Dermis blood vessel endothelial cell (primary cell): ENCODE results near the gene TMEM232. TPM values are rescaled to one million over a fixed set of nuclear protein-coding genes. Genes with fewer than 3 reads are reported as not detected.
"Not testable (repeated sequence)": the region's sequence is repeated elsewhere in the genome, so short reads cannot be mapped to it uniquely, and the experiment has no call there.

Experiments
- DNase-seq: peaks from one replicate; pipeline ENCODE4 v3.0.0; 2010
- total RNA-seq: library from RNA; depleted of rRNA; stranded (reverse); fragments of >200 nt; gene quantifications from 2 replicates; pipeline ENCODE4 v1.2.3, GENCODE V29; 2014

TMEM232 gene
- 0.37 and 1.7 TPM in 2 replicates for total RNA-seq

- peak; percentile 91 for DNase-seq
Observed at GRCh38 chr5:110726249-110727024, at the start of gene TMEM232. Gene TMEM232, minus strand, starts transcription at chr5:110726671. Its CDS starts 59,319 bp downstream, at chr5:110667352.

DNA sequence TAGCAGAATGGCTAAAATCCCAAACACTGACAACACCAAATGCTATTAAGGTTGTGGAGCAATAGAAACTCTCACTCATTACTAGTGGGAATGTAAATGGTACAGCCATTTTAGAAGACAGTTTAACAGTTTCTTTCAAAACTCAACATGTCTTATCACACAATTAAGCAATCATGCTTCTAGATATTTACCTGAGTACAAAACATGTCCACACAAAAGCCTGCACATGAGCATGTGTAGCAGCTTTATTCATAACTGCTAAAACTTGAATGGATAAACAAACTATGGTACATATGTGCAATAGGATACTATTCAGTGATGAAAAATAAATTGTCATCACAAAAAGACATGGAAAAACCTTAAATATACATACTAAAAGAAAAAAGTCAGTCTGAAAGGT lies 43.8 kb upstream of the TMEM232 start:
- no peak for DNase-seq

- DNase-seq = no peak
Observed at GRCh38 chr5:110769000-110769681, 42.7 kb upstream of the TMEM232 start.

DNA sequence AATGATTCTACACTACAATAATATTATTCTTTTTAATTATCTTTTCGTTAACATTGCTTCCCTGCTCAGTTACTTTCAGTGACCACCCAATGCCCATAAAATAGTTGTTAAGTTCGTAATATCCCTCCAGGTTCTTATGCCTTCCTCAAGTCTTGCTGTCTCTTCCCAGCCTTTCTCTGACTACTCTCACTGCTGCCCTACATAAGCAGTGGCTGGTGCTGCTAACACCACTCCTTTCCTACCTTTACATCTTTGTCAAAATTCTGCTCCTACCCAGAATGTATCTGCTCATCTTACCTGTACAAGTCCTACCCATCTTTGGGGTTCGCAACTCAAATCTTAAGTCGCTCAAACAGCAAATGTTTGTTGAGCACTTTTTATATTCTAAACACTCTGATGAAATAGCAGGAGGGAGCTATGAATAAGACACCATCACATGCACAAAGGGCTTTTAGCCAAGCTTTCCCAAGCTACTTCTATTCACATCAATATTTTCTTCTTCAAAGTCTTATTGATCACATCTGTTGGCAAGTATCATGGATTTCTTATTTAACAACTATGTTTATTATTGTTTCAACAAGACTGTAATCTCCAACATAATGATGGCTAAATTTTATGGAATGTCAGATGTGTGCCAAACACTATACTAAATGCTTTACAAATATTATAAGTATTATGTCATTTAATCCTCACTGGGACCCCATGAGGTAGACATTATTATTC lies 41.8 kb upstream of the TMEM232 start:
- no peak for DNase-seq

GRCh38 chr5:110760158-110760557 lies 33.7 kb upstream of the TMEM232 start:
- no peak for DNase-seq

DNA sequence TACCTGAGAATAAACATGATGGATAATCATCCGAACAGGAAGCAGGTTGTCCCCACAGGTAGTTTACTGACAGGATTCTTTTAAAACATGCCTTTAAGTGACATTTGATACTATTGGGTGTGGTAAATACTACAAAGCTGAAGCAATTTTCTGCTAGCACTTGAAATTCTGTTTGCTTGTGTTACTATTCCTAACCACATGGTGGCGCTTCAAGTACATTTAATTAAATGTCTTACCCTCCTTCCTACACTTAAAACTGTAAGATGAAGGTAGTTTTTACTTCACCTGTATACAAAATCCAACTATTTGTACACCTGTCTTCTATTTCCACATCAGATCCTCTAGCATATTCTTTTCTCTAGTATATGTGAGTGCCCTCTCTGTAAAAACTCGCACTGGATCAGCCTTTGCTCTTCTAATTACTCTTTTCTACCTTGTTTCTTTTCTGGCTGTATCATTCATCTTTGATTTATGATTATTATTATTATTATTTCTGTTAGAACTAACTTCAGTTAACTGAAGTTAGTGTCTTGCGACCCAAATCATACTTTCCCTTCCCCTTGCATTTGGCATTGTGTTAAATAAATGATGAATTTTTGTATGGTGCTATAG lies 30.8 kb upstream of the TMEM232 start:
- peak; percentile 73 for DNase-seq

DNA sequence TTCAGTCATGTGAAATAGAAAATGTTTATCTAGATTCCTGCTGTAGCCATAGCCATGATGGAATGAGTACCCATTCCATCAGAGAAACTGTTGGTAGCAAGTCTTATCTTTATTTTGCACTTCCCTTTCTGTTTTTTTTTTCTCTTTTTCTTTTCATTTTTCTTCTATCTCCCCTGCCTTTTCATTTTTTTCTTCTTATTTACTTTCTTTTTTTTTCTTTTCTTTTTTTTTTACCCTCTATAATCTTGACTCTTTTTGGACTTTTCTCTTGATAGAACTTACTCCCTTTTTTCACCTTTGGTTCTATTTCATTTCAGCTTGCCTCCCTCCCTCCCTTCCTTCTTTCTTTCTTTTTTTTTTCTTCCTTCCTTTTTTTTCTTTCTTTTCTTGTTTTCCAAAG lies 27.7 kb upstream of the TMEM232 start:
- no peak for DNase-seq

- no peak for DNase-seq
Observed at GRCh38 chr5:110753600-110753999, 27.1 kb upstream of the TMEM232 start.

GRCh38 chr5:110752953-110753352 lies 26.5 kb upstream of the TMEM232 start:
- DNase-seq = no peak

DNA sequence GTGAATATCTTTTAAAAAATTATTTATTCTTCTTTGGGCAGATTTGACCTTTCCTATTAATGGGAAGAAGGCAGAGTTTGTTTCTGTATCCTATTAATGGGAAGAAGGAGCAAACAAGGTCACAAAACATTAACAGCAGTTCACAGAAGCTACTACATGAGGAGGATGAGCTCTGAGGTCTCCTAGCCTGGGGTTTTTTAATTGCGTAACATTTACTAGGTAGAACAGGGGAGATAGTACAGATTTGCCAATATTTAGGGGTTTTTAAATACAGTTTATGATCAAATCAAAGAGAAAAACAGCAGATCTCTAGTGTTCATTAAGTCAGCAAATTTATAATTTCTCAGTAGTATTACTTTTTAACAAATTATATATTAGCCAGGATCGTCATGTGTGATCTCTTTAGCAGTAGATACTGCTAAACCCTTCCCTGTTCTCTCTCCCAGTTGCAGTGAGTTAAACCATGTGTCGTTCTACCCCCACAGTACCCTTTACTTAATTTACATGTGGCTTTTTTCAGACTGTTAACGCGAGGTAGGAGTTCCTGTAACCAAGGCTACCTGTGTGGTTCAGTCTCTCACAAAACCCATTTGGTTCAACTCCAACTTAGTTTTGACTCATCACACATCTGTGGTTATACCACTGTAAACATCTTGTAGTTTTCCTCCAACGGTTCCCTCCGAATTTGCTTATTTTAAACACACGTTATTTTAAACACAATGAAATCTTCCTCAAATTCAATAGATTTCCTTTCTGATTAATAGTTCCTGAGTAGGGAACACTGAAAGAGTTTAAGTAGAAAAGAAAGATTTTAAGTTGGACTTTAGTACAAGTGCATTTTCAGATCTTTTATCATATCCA lies 25.7 kb upstream of the TMEM232 start:
- DNase-seq = peak; percentile 5

- DNase-seq = peak; percentile 92
Observed at GRCh38 chr5:110738812-110739651, 12.6 kb upstream of the TMEM232 start, which contains the start of gene SLC25A46. Gene SLC25A46, plus strand, starts transcription at chr5:110739007. Its CDS starts 113 bp downstream, at chr5:110739120.

- DNase-seq = no peak
Observed at GRCh38 chr5:110738503-110738811, 12.0 kb upstream of the TMEM232 start.

DNA sequence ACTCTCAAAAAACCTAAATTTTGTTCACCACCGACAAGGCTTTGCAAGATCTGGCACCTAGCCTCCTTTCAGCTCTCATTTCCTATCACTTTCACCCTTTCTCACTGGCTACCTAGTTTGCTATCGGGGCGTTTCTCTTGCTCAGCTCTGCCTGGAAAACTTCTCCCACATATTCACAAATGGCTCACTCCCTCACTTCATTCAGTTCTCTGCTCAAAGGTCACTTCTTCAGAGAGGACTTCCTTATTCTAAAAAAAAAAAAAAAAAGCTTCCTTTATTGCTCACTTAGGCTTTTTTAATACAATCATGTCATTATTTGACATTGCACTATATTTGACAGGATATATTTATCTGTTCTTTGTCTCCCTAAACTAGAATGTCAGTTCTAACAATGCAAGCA lies 10.3 kb upstream of the TMEM232 start:
- no peak for DNase-seq

- DNase-seq = no peak
Observed at GRCh38 chr5:110735556-110735955, 9.1 kb upstream of the TMEM232 start.

- DNase-seq = no peak
Observed at GRCh38 chr5:110734101-110734500, 7.6 kb upstream of the TMEM232 start.

GRCh38 chr5:110731499-110731898 lies 5.0 kb upstream of the TMEM232 start:
- DNase-seq = not testable (repeated sequence)

GRCh38 chr5:110727025-110727314 lies 499 bp upstream of the TMEM232 start:
- DNase-seq = peak; percentile 32

- no peak for DNase-seq
Observed at GRCh38 chr5:110718311-110718710, 8.2 kb downstream of the TMEM232 start.

DNA sequence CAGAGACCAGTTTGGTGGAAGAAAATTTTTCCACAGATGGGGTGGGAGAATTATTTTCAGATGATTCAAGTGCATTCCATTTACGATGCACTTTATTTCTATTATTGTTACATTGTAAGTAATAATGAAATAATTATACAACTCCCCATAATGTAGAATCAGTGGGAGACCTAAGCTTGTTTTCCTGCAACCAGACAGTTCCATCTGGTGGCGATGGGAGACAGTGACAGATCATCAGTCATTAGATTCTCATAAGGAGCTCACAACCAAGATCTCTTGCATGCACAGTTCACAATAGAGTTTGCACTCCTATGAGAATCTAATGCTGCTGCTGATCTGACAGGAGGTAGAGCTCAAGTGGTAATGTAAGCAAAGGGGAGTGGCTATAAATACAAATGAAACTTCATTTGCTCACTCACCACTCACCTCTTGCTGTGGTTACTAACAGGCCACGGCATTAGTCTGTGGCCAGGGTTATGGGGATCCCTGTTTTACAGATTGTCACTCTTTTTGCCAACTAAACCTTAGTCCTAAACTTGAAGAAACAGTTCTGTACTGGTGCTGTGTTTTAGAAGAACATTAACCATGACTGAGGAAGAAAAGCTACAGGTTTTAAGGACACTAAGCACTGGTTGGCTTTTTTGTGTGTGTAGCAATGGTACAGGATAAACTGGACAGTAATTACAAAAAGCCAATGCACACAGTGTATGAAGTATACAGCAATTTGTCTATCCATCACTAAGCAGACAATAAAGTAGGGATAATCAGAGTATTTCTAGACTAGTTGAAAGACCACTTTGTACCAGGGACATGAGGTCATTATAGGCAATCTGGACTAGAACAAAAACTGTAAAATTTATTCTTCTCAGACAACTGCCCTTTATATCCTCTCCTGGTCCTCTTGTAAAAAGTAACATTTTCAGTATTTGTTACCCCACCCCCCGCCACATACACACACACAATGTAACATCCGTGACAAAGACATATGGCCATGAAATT lies 9.9 kb downstream of the TMEM232 start:
- no peak for DNase-seq

GRCh38 chr5:110707260-110707844 lies 19.1 kb downstream of the TMEM232 start:
- DNase-seq = no peak
